GM23338 (cell line): Measurements from ENCODE around the gene POLD2. TPM values are rescaled to one million over a fixed set of nuclear protein-coding genes. Genes with fewer than 3 reads are reported as not detected.

Source experiments
- ATAC-seq: fragments of 200-7000 bp; cut with Tn5 transposase; 3 replicates; pipeline ENCODE4 v1.9.1; 2020
- DNase-seq: peaks from one replicate; pipeline ENCODE4 v3.0.0-alpha.2; 2015; ENCODE audit warnings: low spot score
- H2AFZ ChIP-seq: fragments of 200-600 bp; sonication (generic); 2 replicates; pipeline ENCODE4 v1.8.0; 2016; ENCODE audit warnings: antibody characterized with exemption, mild to moderate bottlenecking, moderate library complexity
- H3F3A ChIP-seq: fragments of 200-600 bp; sonication (generic); replicated peaks from 2 replicates; pipeline ENCODE4 v1.8.0; 2017; ENCODE audit warnings: antibody characterized with exemption, mixed run types, low read depth
- H3K27ac ChIP-seq: fragments of 200-600 bp; sonication (generic); 2 replicates; pipeline ENCODE4 v1.6.1; 2016; ENCODE audit warnings: low read depth
- H3K27me3 ChIP-seq: fragments of 200-600 bp; sonication (generic); 2 replicates; pipeline ENCODE4 v1.8.0; 2016; ENCODE audit warnings: mild to moderate bottlenecking, mixed run types, moderate library complexity; ENCODE audit not compliant: insufficient read depth
- H3K36me3 ChIP-seq: fragments of 200-600 bp; sonication (generic); 2 replicates; pipeline ENCODE4 v1.8.0; 2016; ENCODE audit warnings: mild to moderate bottlenecking; ENCODE audit not compliant: insufficient read depth
- H3K4me1 ChIP-seq: fragments of 200-600 bp; sonication (generic); 2 replicates; pipeline ENCODE4 v1.8.0; 2016; ENCODE audit warnings: mild to moderate bottlenecking, moderate library complexity; ENCODE audit not compliant: insufficient read depth
- H3K4me2 ChIP-seq: fragments of 200-600 bp; sonication (generic); 2 replicates; pipeline ENCODE4 v1.7.1; 2017; ENCODE audit warnings: mixed run types
- H3K4me3 ChIP-seq: fragments of 200-600 bp; sonication (generic); 2 replicates; pipeline ENCODE4 v1.6.1; 2016; ENCODE audit warnings: mixed run types
- H3K79me2 ChIP-seq: fragments of 200-600 bp; sonication (generic); replicated peaks from 2 replicates; pipeline ENCODE4 v1.8.0; 2017; ENCODE audit warnings: mild to moderate bottlenecking; ENCODE audit not compliant: insufficient read depth
- H3K9me2 ChIP-seq: fragments of 200-600 bp; sonication (generic); 2 replicates; pipeline ENCODE4 v1.8.0; 2017; ENCODE audit not compliant: insufficient read depth
- H4K20me1 ChIP-seq: fragments of 200-600 bp; sonication (generic); replicated peaks from 2 replicates; pipeline ENCODE4 v1.8.0; 2017; ENCODE audit warnings: mild to moderate bottlenecking; ENCODE audit not compliant: insufficient read depth
- H3K27ac Mint-ChIP-seq: 2 replicates; pipeline ENCODE4 v1.8.0; 2020; ENCODE audit warnings: inconsistent platforms, mild to moderate bottlenecking, moderate library complexity, mixed read lengths
- H3K27me3 Mint-ChIP-seq: 3 replicates; pipeline ENCODE4 v1.8.0; 2022; ENCODE audit warnings: low read depth, mild to moderate bottlenecking, moderate library complexity, mixed read lengths, inconsistent platforms; ENCODE audit not compliant: insufficient read depth, poor library complexity
- H3K36me3 Mint-ChIP-seq: 3 replicates; pipeline ENCODE4 v1.8.0; 2021; ENCODE audit warnings: low read depth, mild to moderate bottlenecking, inconsistent platforms, moderate library complexity, mixed read lengths
- H3K4me1 Mint-ChIP-seq: 3 replicates; pipeline ENCODE4 v1.8.0; 2020; ENCODE audit warnings: mild to moderate bottlenecking, inconsistent platforms, mixed read lengths
- H3K4me3 Mint-ChIP-seq: 3 replicates; pipeline ENCODE4 v1.8.0; 2021; ENCODE audit warnings: moderate library complexity, mild to moderate bottlenecking, inconsistent platforms, mixed read lengths
- H3K9me3 Mint-ChIP-seq: 3 replicates; pipeline ENCODE4 v1.8.0; 2020; ENCODE audit warnings: moderate library complexity, mild to moderate bottlenecking, inconsistent platforms, mixed read lengths
- CREB1 ChIP-seq: fragments of 250-450 bp; sonication (Bioruptor Pico); IDR thresholded peaks from 2 replicates; pipeline ENCODE4 v1.5.0; 2020; ENCODE audit warnings: low read depth, mild to moderate bottlenecking, moderate library complexity
- ETS1 ChIP-seq: IDR thresholded peaks from 2 replicates; pipeline ENCODE4 v1.6.1; 2016; ENCODE audit warnings: antibody characterized with exemption
- EZH2phosphoT487 ChIP-seq: fragments of 200-600 bp; sonication (generic); IDR thresholded peaks from one replicate; pipeline ENCODE4 v1.8.1; 2018; ENCODE audit warnings: antibody characterized with exemption; ENCODE audit not compliant: unreplicated experiment
- POLR2AphosphoS5 ChIP-seq: IDR thresholded peaks from 2 replicates; pipeline ENCODE4 v1.6.1; 2016; ENCODE audit warnings: antibody characterized with exemption, low read depth
- ZNF114 ChIP-seq: fragments of 250-450 bp; sonication (Bioruptor Pico); IDR thresholded peaks from 2 replicates; pipeline ENCODE4 v1.5.0; 2020; ENCODE audit warnings: mild to moderate bottlenecking, moderate library complexity
- ZNF462 ChIP-seq: fragments of 250-450 bp; sonication (Bioruptor Pico); IDR thresholded peaks from 2 replicates; pipeline ENCODE4 v1.5.0; 2020; ENCODE audit warnings: mild to moderate bottlenecking, moderate library complexity
- polyA plus RNA-seq: library from polyadenylated mRNA; unstranded; fragments of >200 nt; fragmentation: Nextera tagmentation; extraction: Ambion mirVana; gene quantifications from 2 replicates; pipeline ENCODE4 v1.2.1, GENCODE V29; 2016
- total RNA-seq: library from RNA; depleted of rRNA; stranded (reverse); fragments of >200 nt; shearing (Covaris generic); gene quantifications from 2 replicates; pipeline ENCODE4 v1.2.3, GENCODE V29; 2014

POLD2 gene
- total and polyA plus RNA-seq, 2 experiments from 2014 or later, result 101 to 127 TPM

- ATAC-seq (no peak), DNase-seq (no peak)
- Histone ChIP-seq H3K4me1 (peaks cover 8% of the 10 kb centered on the region; the same call in 1 of the 2 replicates), H3K4me3 (no peak overlapping the region), H4K20me1 (no peaks in the 10 kb centered on the region), H3F3A (no peaks in the 10 kb centered on the region), H3K4me2 (no peak overlapping the region), H3K27me3 (peaks cover 9% of the 10 kb centered on the region; the same call in 1 of the 2 replicates), H3K36me3 (no peaks in the 10 kb centered on the region), H2AFZ (no peak overlapping the region), H3K9me2 (no peaks in the 10 kb centered on the region), H3K27ac (no peak overlapping the region), H3K79me2 (no peaks in the 10 kb centered on the region; the same call in 1 of the 2 replicates)
- peaks cover 3% of the 10 kb centered on the region; the same call in 1 of the 3 replicates for H3K36me3 Mint-ChIP-seq
- no peaks in the 10 kb centered on the region for H3K9me3 Mint-ChIP-seq
- TF ChIP-seq ZNF114 (no peak), EZH2phosphoT487 (no peak), ETS1 (no peak), POLR2AphosphoS5 (no peak), ZNF462 (CRISPR knock-in tag) (no peak), CREB1 (CRISPR knock-in tag) (no peak)
- H3K27ac Mint-ChIP-seq, result no peak overlapping the region
- peaks cover 16% of the 10 kb centered on the region for H3K27me3 Mint-ChIP-seq
- peak overlapping the region; percentile 8; the same call in 1 of the 3 replicates for H3K4me3 Mint-ChIP-seq
- H3K4me1 Mint-ChIP-seq, result peaks cover 20% of the 10 kb centered on the region
These were observed 21.1 kb downstream of the POLD2 start for GRCh38 chr7:44101966-44102845.
